Fibroblast of skin of right quadriceps (primary cell): ENCODE results near the gene NEK2.
"Not testable (repeated sequence)": the region's sequence is repeated elsewhere in the genome, so short reads cannot be mapped to it uniquely, and the experiment has no call there.

ENCODE experiments used
- DNase-seq: peaks from one replicate; pipeline ENCODE4 v3.0.0-alpha.2; 2013

Gene NEK2

DNA sequence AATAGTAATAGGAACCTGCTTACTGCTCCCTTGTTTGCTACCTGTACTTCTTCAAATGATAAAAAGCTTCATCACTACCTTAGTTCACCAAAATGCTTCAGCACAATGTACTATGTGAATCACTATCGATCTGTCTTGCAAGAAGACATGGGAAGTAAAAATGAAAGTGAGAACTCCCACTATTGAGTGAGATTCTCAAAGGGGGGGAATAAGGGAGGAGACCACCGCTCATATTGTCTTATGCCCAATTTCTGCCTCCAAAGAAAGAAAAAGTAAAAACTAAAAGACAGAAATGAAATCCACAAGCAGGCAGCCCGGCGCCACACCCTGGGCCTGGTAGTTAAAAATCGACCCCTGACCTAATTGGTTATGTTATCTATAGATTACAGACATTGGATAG, 18.5 kb upstream of the NEK2 start:
- not testable (repeated sequence) for DNase-seq

DNA sequence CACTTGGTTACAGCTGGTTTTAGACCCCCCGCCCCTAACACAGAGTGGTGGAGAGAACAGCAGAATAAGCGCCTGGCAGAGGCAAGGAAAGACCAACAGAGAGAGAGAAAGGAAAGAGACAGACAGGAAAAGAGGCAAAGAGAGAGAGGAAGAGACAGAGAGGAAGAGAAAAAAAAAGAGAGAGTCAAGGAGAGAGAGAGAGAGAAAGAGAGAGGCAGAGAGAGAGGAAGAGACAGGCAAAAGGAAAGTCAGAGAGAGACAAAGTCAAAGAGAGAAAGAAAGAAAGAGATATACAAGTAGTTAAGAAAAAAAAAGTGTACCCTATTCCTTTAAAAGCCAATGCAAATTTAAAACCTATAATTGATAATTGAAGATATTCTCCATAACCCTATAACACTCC, 13.0 kb upstream of the NEK2 start:
- no peak for DNase-seq

DNA sequence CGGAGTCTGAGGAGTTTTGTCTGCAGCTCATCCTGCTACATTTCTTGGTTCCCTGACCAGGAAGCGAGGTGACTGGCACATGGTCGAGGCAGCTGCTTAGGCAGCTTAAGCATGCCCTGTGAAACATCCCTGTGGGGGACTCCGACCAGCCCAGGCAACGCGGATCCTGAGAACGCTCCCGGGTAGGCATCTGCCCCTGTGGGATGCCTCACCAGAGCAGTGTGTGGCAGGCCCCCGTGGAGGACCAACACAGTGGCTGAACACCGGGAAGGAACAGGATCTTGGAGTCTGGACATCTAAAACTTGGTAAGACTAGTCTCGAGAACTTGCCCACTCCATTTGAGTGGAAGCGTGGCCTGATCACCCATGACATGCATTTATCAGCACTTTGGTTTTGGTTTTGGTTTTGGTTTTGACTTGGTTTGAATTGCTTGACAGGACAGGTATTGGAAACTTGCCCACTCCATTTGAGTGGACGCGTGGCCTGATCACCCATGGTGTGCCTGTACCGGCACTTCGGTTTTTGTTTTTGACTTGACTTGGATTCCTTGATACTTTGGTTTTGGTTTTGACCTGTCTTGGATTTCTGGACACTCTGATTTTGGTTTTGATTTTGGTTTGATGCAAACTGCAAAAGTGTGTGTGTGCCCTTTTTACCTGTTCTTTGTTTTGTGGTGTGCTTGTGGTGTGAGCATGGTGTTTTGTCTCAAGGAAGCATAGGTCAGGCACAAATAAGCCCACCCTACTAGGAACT, 12.2 kb upstream of the NEK2 start:
- DNase-seq = no peak

DNA sequence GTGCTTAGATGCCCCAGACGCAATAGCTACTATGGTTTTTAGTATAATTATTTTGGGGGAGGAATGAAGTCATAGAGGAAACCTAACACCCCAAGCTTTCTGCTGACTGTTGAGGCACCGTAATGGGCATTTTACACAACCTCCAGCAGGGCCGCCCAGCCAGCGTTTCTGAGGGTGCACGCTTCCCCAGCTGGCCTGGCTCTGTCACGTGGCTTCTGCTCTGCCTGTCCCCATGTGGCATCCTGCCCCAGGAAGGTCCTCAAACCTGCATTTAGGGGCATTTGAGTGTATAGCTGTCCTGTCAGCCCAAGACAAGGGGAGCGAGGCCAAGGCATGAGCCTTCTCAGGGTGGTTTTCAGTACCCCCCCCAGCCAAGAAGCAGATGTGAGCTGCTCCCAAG, 10.4 kb upstream of the NEK2 start:
- DNase-seq = no peak

DNA sequence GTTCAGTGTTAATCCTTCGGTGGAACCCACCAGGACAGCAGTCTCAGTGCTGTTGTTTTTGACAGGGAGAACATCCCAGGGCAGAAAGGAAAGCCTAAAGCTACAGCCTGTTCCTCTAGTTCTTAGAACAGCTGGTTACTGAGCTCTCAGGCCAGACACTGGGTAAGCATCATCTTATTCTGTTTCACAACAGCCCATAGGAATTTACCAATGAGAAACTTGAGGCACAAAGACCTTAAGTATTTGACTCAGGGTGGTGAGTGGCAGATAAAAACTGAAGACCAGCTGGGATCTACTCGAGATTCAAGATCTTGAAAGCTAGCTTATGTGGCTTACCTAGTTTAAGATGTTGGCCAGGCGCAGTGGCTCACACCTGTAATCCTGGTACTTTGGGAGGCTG, 9.4 kb upstream of the NEK2 start:
- DNase-seq = no peak

DNA sequence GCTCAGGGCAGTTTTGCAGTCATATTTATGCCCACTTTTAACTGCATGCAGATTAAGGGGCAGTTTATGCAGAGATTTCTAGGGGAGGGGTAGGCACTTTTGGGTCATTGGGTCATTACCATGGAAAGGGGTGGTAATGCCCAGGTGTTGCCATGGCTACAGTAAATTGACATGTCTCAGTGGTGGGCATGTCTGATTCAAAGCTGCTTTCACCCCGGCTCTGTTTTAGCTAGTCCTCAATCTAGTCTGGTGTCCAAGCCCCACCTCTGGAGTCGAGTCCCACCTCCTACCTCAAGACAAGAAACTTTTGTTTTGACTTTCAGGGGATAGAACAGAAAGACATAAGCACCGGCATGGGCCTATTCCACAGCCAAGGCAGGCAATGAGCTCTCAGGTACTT, 8.9 kb upstream of the NEK2 start:
- no peak for DNase-seq

DNA sequence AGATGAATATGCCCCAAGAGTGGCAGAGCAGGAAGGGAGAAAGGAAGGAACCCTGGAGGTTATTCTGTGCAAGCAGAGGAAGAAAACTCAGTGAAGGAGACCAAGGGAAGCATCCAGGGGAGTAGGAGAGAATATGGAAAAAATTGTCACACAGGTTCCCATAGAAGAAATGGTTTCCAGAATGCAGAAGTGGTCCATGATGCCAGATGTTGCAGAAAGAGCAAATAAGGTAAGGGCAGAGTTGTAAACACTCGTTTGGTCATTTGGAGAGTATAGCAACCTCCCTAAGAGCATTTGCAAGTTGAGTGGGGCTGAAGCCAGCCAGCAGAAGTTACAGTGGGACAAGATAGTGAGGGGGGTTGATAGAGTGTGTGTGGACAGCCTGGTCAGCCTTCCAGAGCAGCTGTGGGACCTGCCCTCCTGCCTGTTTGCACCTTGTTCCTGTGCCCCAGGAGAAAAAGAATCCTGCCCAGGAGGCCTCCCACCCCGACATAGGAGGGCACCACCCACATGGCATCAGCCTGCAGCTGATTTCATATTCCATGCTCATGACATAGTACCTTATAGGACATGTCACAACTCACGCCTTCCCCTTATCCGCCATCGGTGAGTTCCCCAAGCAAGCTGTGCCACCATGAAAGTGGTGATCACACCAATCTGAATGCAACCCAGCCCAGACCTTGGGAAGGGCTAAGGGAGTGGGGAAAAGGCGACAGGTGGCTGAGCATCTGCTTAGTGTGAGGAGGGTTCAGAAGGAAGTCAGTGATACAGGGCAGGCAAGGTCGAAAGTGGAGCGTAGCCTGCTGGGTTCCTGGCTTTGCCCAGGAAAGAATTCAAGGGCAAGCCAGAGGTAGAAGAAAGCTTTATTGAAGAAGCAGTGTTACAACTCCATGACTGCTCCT, 8.2 kb upstream of the NEK2 start:
- no peak for DNase-seq

DNA sequence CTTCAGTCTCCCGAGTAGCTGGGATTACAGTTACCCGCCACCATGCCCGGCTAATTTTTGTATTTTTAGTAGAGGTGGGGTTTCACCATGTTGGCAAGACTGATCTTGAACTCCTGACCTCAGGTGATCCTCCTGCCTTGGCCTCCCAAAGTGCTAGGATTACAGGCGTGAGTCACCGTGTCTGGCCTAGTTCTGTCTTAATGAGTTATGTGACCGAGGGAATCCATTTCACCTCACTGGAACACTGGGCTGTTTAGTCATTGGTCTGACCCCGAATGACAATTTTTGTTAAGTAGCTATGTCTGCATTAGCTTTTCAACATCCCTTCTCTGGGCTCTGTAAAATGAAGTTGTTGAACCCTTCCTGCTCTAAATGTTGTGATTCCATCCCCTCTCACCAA, 6.8 kb upstream of the NEK2 start:
- DNase-seq = not testable (repeated sequence)

DNA sequence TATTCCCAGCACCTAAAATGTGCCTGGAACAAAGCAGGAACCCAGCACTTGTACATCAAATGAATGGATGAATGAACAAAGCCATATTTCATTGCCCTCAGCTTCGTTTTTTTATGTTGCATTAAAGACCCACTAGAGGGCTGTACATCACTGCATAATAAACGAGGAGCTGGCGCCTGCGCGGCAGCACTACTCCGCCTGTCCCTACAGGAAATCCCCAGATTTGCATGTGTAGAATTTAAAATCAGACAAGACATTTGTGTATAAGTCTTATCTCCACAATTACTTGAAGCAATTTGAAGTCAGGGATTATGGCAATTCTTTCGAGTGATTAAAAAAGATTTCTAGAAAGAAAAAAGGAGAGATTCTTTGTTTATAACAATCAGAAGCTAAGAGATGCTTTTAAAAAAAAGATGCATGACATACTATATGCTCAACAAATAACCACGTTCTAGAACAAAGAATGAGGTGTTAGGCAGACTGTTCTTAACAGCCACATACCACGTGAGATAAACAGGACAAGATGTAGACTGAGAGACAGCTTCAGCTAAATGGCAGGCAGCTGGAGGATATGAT, 5.4 kb upstream of the NEK2 start:
- peak; percentile 81 for DNase-seq

DNA sequence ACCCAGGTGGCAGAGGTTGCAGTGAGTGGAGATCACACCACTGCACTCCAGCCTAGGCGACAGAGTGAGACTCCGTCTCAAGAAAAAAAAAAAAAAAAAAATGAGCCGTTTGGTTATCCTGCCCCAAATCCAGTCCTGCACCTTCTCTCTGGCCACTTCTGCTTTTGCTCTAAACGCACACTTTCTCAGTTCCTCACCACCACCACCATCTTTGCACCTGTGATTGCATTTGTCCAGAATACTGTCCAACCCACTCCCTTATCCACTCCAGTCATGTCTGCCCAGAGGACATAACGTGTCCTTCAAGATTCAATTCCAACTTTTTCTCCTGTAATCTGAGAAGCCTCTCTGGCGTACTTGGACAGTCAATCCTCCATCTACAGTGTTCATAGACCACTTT, 2.2 kb upstream of the NEK2 start:
- no peak for DNase-seq

DNA sequence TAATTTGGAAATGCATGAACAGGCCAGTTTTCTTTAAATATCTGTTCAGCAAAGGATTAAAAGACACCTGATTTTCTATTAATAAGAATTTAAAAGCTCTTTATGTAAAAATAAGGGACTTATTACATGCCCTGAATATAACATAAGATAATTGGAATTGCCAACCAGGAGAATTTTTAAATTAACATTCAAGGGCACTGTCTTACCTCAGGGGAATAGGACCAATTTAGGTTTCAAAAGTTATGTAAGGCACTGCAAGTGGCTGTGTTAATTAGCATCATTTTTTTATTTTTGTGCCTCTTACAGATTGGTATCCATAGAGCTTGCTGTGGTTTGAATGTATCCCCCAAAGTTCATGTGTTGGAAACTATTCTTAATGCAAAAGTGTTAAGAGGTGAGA, 1.3 kb upstream of the NEK2 start:
- no peak for DNase-seq

DNA sequence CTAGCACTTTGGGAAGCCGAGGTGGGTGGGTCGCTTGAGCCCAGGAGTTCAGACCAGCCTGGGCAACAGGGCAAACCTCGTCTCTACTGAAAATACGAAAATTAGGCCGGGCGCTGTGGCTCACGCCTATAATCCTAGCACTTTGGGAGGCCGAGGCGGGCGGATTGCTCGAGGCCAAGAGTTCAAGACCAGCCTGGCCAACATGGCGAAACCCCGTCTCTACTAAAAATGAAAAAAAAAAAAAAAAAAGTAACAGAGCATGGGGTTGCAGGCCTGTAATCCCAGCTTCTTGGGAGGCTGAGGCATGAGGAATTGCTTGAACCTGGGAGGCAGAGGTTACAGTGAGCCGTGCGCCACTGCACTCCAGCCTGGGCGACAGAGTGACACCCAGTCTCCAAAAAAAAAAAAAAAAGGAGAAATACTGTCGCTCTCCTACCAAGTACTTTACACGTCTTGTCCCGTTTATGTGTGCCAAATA, 724 bp upstream of the NEK2 start:
- DNase-seq = no peak

DNA sequence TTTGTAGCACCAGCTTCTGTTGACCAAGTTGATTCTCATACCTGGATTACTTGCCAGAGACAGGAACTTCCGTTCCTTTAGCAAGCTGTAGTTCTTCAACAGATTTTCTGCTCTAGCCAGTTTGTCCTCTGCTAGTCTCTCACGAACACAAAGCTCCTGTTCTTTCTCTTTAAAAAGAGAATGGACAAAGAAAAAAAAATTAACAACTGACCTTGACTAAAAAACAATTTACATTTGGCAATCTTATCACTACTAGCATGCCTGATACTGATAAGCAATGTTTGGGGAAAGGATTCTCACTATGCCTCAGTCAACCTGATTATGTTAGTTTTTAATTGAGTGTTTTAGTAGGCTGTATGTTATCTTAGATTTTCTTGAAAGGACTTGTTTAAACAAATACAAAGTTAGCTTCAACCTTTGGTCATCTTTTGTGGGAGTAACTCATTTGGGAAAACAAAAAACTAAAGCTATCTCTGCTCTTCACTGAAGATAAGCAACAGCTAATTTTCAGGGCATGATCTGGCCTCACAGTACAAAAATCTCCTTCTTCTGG, 8.3 kb downstream of the NEK2 start:
- DNase-seq = no peak

DNA sequence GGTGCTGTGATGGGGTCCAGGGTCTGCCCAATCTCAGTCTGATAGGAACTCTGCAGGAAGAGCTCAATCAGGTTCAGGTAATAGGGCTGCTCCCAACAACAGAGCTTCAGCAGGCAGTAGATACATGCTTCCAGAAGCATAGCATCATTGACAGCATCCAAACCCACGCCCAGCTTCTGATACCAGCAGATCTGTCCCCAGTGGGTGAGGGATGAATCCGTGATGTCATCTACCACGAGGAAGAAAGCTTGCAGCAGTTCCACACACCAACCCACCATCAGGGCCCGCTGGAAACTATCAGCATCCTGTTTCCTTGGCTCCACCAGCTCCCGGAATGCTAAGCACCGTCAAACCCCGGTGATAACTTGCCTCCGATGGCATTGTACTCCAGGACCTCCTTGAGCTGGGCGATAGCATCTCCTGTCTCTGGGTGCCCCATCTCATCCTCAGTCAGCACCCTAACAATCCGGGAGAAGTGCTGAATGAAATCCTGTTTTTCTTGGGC, 14.7 kb downstream of the NEK2 start:
- DNase-seq = no peak

DNA sequence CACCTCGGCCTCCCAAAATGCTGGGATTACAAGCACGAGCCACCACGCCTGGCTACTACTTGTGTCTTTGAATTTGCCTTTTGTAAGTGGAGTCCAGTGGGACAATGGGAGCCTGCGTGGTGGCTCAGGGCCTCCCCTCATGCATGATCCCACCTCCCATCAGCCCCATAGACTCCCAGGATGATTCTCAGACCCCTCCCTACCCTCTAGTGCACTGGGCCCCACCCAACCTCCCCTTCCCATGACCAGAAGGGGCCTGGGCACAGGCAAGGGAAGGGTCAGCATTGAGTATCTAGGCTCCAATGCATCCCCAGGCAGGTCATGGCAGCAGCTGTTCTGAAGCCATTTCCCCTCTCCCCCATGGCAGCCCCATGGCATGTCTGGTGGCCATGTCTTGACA, 18.7 kb downstream of the NEK2 start:
- DNase-seq = no peak

DNA sequence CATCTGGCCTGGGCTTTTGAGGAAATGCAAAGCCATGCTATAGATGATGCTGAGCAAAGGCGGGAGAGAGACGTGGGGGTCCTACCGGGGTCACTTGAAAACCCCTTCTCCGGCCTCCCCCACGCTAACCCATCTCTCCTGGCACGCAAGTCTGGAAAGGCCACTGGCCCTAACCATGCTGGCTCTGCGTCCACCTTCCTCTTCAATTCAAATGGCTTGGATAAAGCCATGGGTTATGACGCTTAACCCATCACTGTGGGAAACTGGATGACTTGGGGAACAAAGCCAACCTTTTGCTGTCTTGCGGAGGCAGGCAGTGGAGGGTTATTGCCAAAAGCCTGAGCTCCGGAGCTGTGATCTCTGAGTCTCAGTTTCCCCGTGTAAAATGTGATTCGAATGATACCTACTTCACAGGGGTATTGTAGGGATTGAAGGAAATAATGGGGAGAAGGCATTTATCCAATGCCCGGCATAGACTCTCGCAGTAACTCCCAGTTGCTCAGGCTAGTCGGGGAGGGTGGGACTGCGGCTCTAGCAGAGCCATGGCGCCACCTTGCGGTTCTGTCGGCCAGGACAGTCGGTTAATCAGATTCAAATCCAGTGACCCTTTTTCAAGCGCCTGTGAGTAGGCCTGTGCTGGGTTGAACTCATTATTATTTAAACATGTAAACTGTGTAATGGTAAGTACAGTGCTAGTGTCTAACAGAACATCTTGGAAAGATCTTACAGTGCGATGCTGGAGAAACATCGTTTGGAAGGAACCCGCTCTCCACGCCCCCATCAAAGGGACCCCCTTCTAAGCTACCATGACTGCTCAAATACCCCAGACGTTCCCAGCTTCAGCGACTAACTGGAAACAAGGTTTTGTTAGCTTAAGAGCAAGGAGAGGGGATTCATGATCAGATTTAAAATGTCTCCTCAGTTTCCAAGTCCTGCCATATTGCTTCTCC, 20.3 kb downstream of the NEK2 start:
- peak; percentile 77 for DNase-seq

DNA sequence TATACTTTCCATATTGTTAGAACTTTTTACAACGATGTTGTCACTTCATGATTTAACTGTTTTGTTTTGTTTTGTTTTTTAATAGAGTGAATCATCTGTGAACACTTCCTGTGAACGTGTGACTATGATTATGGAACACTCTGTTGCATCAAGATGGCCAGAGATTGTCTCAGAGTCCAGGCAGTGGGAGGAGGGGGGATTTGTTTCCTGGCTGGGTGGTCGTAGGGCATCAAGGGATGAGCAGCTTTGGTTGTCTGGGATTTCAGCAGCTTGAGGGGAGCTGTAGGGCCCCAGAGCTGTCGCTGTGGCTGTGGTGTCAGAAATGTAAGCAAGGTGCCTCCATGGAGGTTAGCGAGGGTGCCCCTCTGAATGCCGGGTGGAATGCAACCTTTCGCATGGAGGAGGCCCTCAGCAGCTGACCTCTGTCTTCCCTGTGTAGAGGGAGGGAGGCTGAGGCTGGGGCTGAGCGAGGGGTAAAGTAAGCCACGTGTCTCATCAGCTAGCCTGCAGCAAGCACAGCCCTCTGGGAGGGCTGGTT, 21.4 kb downstream of the NEK2 start:
- DNase-seq = peak; percentile 52

DNA sequence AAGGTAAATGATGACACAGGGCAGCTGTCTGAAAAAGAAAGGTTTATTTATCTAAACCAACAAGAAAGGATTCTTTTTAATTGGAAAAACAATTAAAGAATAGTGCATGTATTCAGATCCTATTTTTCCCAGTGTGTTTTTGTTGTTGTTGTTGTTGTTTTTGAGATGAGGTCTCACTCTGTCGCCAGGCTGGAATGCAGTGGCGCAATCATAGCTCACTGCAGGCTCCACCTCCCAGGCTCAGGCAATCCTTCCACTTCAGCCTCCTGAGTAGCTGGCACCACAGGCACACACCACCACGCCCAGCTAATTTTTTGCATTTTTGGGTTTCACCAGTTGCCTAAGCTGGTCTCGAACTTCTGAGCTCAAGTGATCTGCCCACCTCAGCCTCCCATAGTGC, 22.1 kb downstream of the NEK2 start:
- DNase-seq = no peak

DNA sequence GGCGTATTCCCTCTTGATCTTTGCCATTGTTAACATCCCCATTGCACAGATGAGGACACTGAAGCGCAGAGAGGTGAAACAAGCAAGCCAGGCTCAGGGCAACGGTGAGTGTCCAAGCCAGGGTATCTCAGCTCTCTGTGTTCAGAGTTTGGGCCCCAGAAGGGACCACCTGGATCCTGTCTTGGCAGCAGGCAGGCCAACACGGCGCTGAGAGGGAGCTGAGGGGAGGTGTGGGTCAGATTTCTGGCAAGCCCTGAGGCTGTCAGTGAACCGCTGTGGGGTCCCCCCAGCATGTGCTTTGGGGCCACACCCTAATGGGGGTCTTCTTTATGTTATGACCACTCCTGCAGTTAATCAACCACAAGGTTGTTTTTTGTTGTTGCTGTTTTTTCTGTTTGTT, 23.1 kb downstream of the NEK2 start:
- no peak for DNase-seq

DNA sequence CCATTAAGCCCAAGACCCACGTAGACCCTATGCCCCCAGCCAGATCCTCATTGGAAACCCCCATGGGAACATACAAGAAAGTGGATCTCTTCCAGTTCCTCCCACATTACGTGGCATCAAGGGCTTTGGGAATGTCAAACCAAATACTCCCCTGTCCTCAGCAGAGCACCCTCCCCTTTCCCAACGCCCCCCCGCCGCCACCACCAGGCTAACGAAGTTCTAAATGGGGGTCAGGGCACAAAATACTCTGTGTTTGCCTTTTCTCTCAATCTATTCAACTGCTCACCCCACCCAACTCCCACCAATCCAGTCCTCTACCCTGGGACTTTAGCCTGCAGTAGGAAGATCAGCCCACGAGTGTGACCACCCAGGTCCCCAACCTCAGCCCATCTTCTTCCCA, 24.5 kb downstream of the NEK2 start:
- no peak for DNase-seq

DNA sequence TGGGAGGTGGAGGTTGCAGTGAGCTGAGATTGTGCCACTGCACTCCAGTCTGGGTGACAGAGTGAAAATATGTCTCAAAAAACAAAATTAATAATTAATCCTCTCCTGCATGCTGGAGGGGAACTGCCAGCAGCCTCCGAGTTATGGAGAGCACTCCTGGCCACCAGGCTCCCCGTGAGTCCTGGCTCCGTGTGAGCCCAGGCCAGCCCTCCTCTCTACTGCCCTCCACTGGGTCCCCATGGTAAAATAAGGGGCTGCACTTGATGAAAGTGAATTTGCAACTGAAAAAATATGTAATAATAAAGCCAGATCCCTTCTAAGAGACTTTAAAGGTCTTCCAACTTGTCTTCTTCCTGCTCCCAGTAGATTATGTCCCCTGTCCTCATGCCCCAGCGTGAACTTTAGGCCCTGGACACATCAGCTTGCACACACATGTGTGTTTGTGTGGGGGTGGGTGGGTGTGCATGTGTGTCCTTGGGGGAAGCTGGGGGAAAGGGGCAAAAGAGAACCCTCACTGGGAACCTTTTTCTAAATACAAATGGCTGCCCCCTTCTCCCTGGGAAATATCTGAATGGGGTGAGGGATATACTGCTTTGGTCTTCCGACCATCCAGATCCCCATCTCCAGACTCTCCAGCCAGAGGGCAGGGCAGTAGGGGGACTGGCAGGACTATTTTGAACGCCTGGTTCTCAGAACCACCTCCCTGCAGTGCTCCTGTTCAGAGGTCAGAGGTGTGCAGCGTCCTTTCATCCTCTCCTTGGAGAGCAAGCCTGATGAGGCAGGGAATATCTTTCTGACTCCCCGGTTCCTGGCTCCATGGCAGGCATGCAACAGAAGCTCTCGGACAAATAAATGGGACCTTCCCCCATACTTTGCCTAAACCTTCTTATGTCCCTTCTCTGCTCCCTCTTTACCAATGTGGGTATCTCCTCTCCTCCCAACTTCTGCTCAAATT, 26.2 kb downstream of the NEK2 start:
- no peak for DNase-seq
